Mesenchymal stem cell (in vitro differentiated cells and primary cell): Measurements from ENCODE around the gene GOLGA5. TPM values are rescaled to one million over a fixed set of nuclear protein-coding genes. Genes with fewer than 3 reads are reported as not detected.

Source experiments
- DNase-seq: peaks from one replicate; pipeline ENCODE4 v3.0.0-alpha.2; 2013
- H2AFZ ChIP-seq: one replicate; pipeline ENCODE4 v1.6.1; 2013; ENCODE audit warnings: low read depth, mild to moderate bottlenecking, control low read depth, inconsistent platforms, low read length, moderate library complexity
- H2AK5ac ChIP-seq: 2 replicates; pipeline ENCODE4 v1.6.1; 2013; ENCODE audit warnings: low read length, moderate library complexity, mild to moderate bottlenecking, inconsistent platforms; ENCODE audit not compliant: severe bottlenecking
- H2BK120ac ChIP-seq: one replicate; pipeline ENCODE4 v1.6.1; 2013; ENCODE audit warnings: low read depth, mild to moderate bottlenecking, inconsistent platforms, low read length, moderate library complexity
- H2BK12ac ChIP-seq, 2 experiments: one replicate each; pipeline ENCODE4 v1.6.1; 2013; ENCODE audit warnings: inconsistent platforms in 2 of 2, low read length in 2 of 2, mild to moderate bottlenecking in 2 of 2, moderate library complexity in 2 of 2, control low read depth in 1 of 2
- H2BK15ac ChIP-seq: one replicate; pipeline ENCODE4 v1.6.1; 2013; ENCODE audit warnings: mild to moderate bottlenecking, low read depth, inconsistent platforms; ENCODE audit not compliant: poor library complexity, severe bottlenecking
- H2BK5ac ChIP-seq: 2 replicates; pipeline ENCODE4 v1.6.1; 2013; ENCODE audit warnings: low read depth, mild to moderate bottlenecking, low read length, control low read depth, inconsistent platforms; ENCODE audit not compliant: poor library complexity, severe bottlenecking
- H3K14ac ChIP-seq, 2 experiments: one replicate each; pipeline ENCODE4 v1.6.1; 2013; ENCODE audit warnings: inconsistent platforms in 2 of 2, low read length in 2 of 2, control low read depth in 1 of 2, mild to moderate bottlenecking in 1 of 2, moderate library complexity in 1 of 2
- H3K18ac ChIP-seq, 2 experiments: one replicate each; pipeline ENCODE4 v1.6.1; 2013; ENCODE audit warnings: inconsistent platforms in 2 of 2, low read length in 2 of 2, control low read depth in 1 of 2, low read depth in 1 of 2, mild to moderate bottlenecking in 1 of 2
- H3K23ac ChIP-seq, 2 experiments: one replicate each; pipeline ENCODE4 v1.6.1; 2013; ENCODE audit warnings: inconsistent platforms in 2 of 2, low read length in 2 of 2, mild to moderate bottlenecking in 2 of 2, moderate library complexity in 2 of 2, control low read depth in 1 of 2
- H3K27ac ChIP-seq: 2 replicates; pipeline ENCODE4 v1.5.1; 2013; ENCODE audit warnings: mild to moderate bottlenecking, moderate library complexity, low read length, control low read depth, inconsistent platforms; ENCODE audit not compliant: poor library complexity, severe bottlenecking
- H3K27me3 ChIP-seq, 2 experiments: 2 replicates each; pipeline versions ENCODE4 v1.6.1 to v1.7.0; 2013; ENCODE audit warnings: low read length in 2 of 2, mild to moderate bottlenecking in 2 of 2, moderate library complexity in 2 of 2, control low read depth in 1 of 2, inconsistent platforms in 1 of 2; ENCODE audit not compliant: control insufficient read depth in 1 of 2, insufficient read depth in 1 of 2
- H3K36me3 ChIP-seq, 2 experiments: 2 replicates each; pipeline versions ENCODE4 v1.6.1 to v1.7.0; 2013; ENCODE audit warnings: low read length in 2 of 2, control low read depth in 1 of 2, inconsistent platforms in 1 of 2, low read depth in 1 of 2, mild to moderate bottlenecking in 1 of 2; ENCODE audit not compliant: insufficient read depth in 2 of 2, control insufficient read depth in 1 of 2
- H3K4ac ChIP-seq, 2 experiments: one replicate each; pipeline ENCODE4 v1.6.1; 2013; ENCODE audit warnings: inconsistent platforms in 2 of 2, low read length in 2 of 2, mild to moderate bottlenecking in 2 of 2, moderate library complexity in 2 of 2, control low read depth in 1 of 2, low read depth in 1 of 2
- H3K4me1 ChIP-seq: 2 replicates; pipeline ENCODE4 v1.6.1; 2013; ENCODE audit warnings: low read depth, low read length, control low read depth; ENCODE audit not compliant: control insufficient read depth, insufficient read depth
- H3K4me2 ChIP-seq: 2 replicates; pipeline ENCODE4 v1.6.1; 2013; ENCODE audit warnings: low read length, mild to moderate bottlenecking, inconsistent platforms; ENCODE audit not compliant: poor library complexity, severe bottlenecking
- H3K4me3 ChIP-seq, 2 experiments: 2 replicates each; pipeline versions ENCODE4 v1.5.1 to v1.7.0; 2013; ENCODE audit warnings: low read length in 2 of 2, mild to moderate bottlenecking in 2 of 2, control low read depth in 1 of 2, low read depth in 1 of 2; ENCODE audit not compliant: insufficient read depth in 1 of 2
- H3K79me1 ChIP-seq: replicated peaks from 2 replicates; pipeline ENCODE4 v1.6.1; 2013; ENCODE audit warnings: mild to moderate bottlenecking, control low read depth, low read length, inconsistent platforms; ENCODE audit not compliant: poor library complexity, severe bottlenecking
- H3K9ac ChIP-seq: 2 replicates; pipeline ENCODE4 v1.7.0; 2013; ENCODE audit warnings: mild to moderate bottlenecking, low read length, moderate library complexity
- H3K9me3 ChIP-seq: 2 replicates; pipeline ENCODE4 v1.7.0; 2013; ENCODE audit warnings: mild to moderate bottlenecking, low read length; ENCODE audit not compliant: control insufficient read depth
- H4K8ac ChIP-seq: one replicate; pipeline ENCODE4 v1.6.1; 2013; ENCODE audit warnings: inconsistent platforms, mild to moderate bottlenecking, low read length, moderate library complexity
- H4K91ac ChIP-seq: one replicate; pipeline ENCODE4 v1.6.1; 2013; ENCODE audit warnings: mild to moderate bottlenecking, low read length, inconsistent platforms
- WGBS: methylation state at CpG from one replicate; pipeline ENCODE4 v1.1.7; 2013; ENCODE audit warnings: mixed read lengths; 5-methylcytosine and 5-hydroxymethylcytosine counted together
- polyA plus RNA-seq, 2 experiments: library from polyadenylated mRNA; stranded (reverse); fragments of 200-250 nt; gene quantifications; one replicate each; pipeline ENCODE4 v1.2.3, GENCODE V29; 2013

The GOLGA5 gene, protein sequence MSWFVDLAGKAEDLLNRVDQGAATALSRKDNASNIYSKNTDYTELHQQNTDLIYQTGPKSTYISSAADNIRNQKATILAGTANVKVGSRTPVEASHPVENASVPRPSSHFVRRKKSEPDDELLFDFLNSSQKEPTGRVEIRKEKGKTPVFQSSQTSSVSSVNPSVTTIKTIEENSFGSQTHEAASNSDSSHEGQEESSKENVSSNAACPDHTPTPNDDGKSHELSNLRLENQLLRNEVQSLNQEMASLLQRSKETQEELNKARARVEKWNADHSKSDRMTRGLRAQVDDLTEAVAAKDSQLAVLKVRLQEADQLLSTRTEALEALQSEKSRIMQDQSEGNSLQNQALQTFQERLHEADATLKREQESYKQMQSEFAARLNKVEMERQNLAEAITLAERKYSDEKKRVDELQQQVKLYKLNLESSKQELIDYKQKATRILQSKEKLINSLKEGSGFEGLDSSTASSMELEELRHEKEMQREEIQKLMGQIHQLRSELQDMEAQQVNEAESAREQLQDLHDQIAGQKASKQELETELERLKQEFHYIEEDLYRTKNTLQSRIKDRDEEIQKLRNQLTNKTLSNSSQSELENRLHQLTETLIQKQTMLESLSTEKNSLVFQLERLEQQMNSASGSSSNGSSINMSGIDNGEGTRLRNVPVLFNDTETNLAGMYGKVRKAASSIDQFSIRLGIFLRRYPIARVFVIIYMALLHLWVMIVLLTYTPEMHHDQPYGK
- polyA plus RNA-seq (2013, experiment 1 of 2): 54.0 TPM
- polyA plus RNA-seq (2013, experiment 2 of 2): 53.2 TPM

DNA sequence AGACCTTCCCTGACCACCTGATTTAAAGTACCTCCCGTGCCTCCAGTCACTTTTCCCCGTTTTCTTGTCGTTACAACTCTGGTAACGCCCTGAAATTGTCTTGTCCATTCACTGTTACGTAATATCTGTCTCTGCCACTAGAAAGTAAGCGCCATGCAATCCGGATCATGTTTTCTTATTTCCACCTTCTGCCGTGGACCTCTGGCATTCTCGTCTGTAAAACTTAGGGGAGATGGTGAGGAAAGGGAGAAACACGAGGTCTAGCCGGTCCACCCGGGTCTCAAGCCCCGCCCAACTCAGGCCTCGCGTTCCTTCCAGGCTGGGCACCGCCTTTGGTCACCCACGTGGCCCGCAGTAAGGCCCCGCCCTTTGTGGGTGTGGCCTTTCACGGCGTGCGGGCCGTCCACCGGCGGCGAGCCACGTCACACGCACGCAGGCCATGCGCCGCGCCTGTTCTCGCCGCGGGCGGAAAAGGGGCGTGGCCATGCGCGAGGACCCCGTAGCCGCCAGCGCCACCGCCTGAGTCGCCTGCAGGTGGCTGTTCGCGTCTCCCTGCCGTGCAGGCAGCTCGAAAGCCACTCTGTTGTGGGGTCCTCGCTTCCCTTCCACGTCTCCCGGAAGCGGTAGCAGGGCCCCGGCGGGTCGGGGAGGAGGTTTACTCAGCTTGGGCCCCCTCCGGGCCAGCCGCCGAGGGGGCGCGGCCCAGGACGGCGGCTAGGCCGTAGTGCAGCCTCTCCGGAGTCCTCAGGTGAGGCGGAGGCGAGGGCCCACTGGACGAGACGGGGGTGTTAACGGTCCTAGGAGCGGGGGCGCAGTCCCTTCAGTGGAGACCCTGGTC lies at the start of gene GOLGA5:
TSS of gene GOLGA5 (plus strand) at position 597 of the 838 bp plus-strand sequence. CDS start 3,133 bp downstream, outside the sequence.
- H3K18ac ChIP-seq: peak within 1 kb of the TSS; percentile 95 to 97
- H3K9me3 ChIP-seq: peaks cover 20% of the 10 kb centered on the region
- no peak within 1 kb of the TSS for H2BK15ac ChIP-seq
- H3K4ac ChIP-seq: peak within 1 kb of the TSS; percentile 98 to 100
- peaks cover 11% of the 10 kb centered on the region for H3K79me1 ChIP-seq
- H3K27ac ChIP-seq: peak within 1 kb of the TSS; percentile 81
- H4K8ac ChIP-seq: peak within 1 kb of the TSS; percentile 98
- H3K4me2 ChIP-seq: peak within 1 kb of the TSS; percentile 61
- H2BK12ac ChIP-seq: peak within 1 kb of the TSS; percentile 73 to 86
- 2% methylated on average over 67 of the region's 71 CpGs for WGBS
- H3K23ac ChIP-seq: peak within 1 kb of the TSS in 1 of 2 experiments; percentile 96
- H3K9ac ChIP-seq: peak within 1 kb of the TSS; percentile 98
- H2BK120ac ChIP-seq: peak within 1 kb of the TSS; percentile 95
- H3K36me3 ChIP-seq: peaks cover 6 to 19% of the 10 kb centered on the region in 2 experiments
- no peaks in the 10 kb centered on the region for H3K4me1 ChIP-seq
- H2AK5ac ChIP-seq: peak within 1 kb of the TSS; percentile 83
- no peaks in the 10 kb centered on the region for H3K27me3 ChIP-seq
- H2BK5ac ChIP-seq: peak within 1 kb of the TSS; percentile 85
- peak within 1 kb of the TSS; percentile 97 for H4K91ac ChIP-seq
- peak within 1 kb of the TSS; percentile 97 to 98 for H3K14ac ChIP-seq
- peak within 1 kb of the TSS; percentile 86 for H2AFZ ChIP-seq
- peak; percentile 97 for DNase-seq
- H3K4me3 ChIP-seq: peak within 1 kb of the TSS; percentile 89 to 98

DNA sequence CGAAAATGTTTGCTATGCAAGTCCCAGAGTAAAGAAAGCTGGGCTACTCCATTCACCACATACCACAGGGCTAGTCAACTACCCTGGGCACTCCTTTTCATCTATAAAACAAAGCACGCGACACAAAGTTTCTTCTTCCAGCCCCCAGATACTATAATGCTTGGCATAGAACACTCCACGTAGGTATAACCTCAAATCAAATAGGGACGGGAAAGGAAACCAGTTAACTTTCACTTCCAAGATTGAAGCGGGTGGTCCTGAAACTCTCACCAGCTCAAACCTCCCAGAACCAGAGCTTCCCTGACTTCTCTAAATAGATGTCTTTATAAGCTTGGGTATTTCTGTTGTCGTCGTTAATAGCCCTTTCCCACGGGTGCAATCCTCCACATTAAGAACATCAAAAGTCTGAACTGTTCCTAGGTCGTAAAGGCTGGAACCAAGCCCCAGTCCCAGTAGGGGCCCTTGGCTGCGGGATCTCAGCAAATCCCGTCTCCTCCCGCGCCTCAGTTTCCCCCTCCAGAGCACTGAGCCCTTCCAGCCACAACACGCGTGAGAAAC lies 46.3 kb upstream of the GOLGA5 start:
- H3K36me3 ChIP-seq: no peaks in the 10 kb centered on the region
- no peak overlapping the region for H3K4ac ChIP-seq
- peak overlapping the region; percentile 80 for H3K4me2 ChIP-seq
- H3K4me1 ChIP-seq: peaks cover 4% of the 10 kb centered on the region
- H2AK5ac ChIP-seq: no peak overlapping the region
- H3K18ac ChIP-seq: peak overlapping the region; percentile 23 to 94
- whole genome bisulfite sequencing: 13% methylated on average over 16 of the region's 16 CpGs
- H3K23ac ChIP-seq: no peak overlapping the region
- H2BK5ac ChIP-seq: no peak overlapping the region
- no peak overlapping the region for H4K8ac ChIP-seq
- H3K27ac ChIP-seq: no peak overlapping the region
- H2BK12ac ChIP-seq: no peak overlapping the region
- H4K91ac ChIP-seq: no peak overlapping the region
- peak overlapping the region; percentile 26 for H2BK15ac ChIP-seq
- peaks cover 8% of the 10 kb centered on the region for H3K79me1 ChIP-seq
- no peaks in the 10 kb centered on the region for H3K9me3 ChIP-seq
- peak; percentile 65 for DNase-seq
- peak overlapping the region; percentile 91 for H3K9ac ChIP-seq
- peak overlapping the region; percentile 82 to 92 for H3K4me3 ChIP-seq
- H3K14ac ChIP-seq: no peak overlapping the region
- peak overlapping the region; percentile 91 for H2AFZ ChIP-seq
- no peak overlapping the region for H2BK120ac ChIP-seq
- H3K27me3 ChIP-seq: peaks cover 10 to 14% of the 10 kb centered on the region in 2 experiments

DNA sequence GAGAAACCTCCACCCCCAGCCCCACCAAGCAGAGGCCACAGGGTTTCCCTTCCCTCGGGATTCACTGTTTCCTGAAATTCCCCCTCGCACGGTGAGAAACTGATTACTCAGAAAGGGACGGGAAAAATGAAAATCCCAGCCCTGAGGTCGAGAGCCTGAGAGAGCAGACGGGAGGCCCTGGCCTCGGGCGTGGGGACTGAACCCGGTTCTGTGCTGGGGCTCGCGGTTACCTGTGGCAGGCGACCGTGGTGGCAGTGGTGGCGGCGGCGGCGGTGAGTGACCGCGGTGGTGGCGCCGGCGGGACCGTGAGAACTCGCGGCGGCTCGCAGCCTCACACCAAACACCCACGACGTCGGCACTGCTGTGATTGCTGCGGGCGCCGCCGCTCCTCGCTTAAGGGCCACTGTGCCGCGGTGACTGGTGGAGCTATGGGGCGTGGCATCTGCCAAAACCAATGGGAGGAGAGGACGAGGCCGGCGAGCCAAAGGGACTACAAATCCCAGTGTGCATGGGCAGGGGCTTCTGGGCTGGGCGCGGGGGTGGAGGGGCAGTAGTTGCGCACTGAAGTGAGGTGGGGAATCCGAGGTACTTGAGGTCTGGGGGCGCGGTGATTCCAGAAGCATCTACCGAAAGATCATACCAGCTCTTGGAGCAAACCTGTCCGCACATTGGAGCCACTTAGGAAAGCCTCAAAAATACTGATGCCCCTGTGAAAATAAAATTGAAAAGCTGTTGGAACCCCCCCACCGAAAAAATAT lies 45.7 kb upstream of the GOLGA5 start, which contains the start of gene LGMN:
TSS of gene LGMN (minus strand) at position 369 of the 758 bp plus-strand sequence. CDS start 15,841 bp downstream, outside the sequence.
- Histone ChIP-seq H3K27ac (no peak within 1 kb of the TSS), H3K14ac (peak within 1 kb of the TSS in 1 of 2 experiments; percentile 55), H3K18ac (peak within 1 kb of the TSS; percentile 23 to 94), H3K27me3 (peaks cover 10 to 14% of the 10 kb centered on the region in 2 experiments), H2AFZ (peak within 1 kb of the TSS; percentile 91), H2BK120ac (no peak within 1 kb of the TSS), H3K9me3 (no peaks in the 10 kb centered on the region), H4K91ac (peak within 1 kb of the TSS; percentile 11), H2BK12ac (peak within 1 kb of the TSS in 1 of 2 experiments; percentile 87), H2BK15ac (peak within 1 kb of the TSS; percentile 26), H3K4me2 (peak within 1 kb of the TSS; percentile 80), H2AK5ac (no peak within 1 kb of the TSS), H3K23ac (peak within 1 kb of the TSS in 1 of 2 experiments; percentile 56), H3K79me1 (peaks cover 8% of the 10 kb centered on the region), H4K8ac (peak within 1 kb of the TSS; percentile 53), H3K4ac (peak within 1 kb of the TSS; percentile 30 to 41), H3K4me3 (peak within 1 kb of the TSS; percentile 82 to 92), H3K36me3 (no peaks in the 10 kb centered on the region), H2BK5ac (no peak within 1 kb of the TSS), H3K9ac (peak within 1 kb of the TSS; percentile 91), H3K4me1 (peaks cover 4% of the 10 kb centered on the region)
- DNase-seq: peak; percentile 95
- WGBS: 1% methylated on average over 33 of the region's 50 CpGs
